Mononuclear cell (primary cell): Measurements from ENCODE around the gene PI16. TPM values are rescaled to one million over a fixed set of nuclear protein-coding genes. Genes with fewer than 3 reads are reported as not detected.

Experiments used
- H3K27me3 ChIP-seq: 2 replicates; pipeline ENCODE4 v1.6.0; 2011; ENCODE audit warnings: low read length, control low read depth; ENCODE audit not compliant: insufficient read depth
- H3K4me1 ChIP-seq: 2 replicates; pipeline ENCODE4 v1.5.1; 2011; ENCODE audit warnings: mild to moderate bottlenecking, low read length, control low read depth; ENCODE audit not compliant: insufficient read depth
- H3K4me3 ChIP-seq: 2 replicates; pipeline ENCODE4 v1.5.1; 2011; ENCODE audit warnings: mild to moderate bottlenecking, low read length, moderate library complexity
- H3K9me3 ChIP-seq: 2 replicates; pipeline ENCODE4 v1.5.1; 2011; ENCODE audit warnings: low read depth, mild to moderate bottlenecking, control low read depth, low read length
- total RNA-seq: library from RNA; depleted of rRNA; stranded (reverse); fragments of >200 nt; gene quantifications from one replicate; pipeline ENCODE4 v1.2.3, GENCODE V29; 2012

PI16 gene
- total RNA-seq, 1 donor, result 3.6 TPM

DNA sequence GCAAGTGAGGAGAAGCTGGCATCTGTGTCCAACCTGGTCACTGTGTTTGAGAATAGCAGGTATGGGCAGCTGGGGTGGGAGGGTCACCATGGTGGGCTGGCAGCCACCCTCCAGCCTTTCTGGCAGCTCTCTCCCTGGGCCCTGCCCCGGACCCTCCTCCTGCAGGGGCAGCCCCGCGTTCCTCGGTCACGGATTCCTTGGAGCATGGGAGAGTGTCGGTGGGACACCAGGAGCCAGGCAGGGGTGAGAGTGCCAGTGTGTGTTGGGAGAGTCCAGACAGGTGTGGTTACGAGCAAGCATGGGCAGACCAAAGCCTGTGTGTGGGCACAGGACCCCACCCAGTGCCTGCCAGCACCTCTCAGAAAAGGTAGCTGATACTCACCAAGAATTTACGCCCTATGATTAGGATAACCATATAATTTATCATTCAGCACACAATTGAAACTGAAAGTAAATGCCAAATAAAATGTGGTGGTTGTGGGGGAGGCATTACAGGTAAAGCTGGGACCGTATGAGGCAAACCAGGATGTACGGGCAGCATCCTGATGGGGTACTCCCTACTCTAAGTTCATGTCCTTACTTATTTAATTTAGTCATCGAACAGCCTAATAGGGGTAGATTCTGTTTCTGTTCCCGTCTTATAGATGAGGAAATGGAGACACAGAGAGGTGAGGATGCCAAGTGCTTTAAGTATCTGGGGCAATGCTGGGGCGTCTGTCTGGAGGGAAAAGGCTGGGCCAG lies 51.5 kb downstream of the PI16 start:
- Histone ChIP-seq H3K4me3 (peak overlapping the region; percentile 56), H3K27me3 (no peaks in the 10 kb centered on the region), H3K4me1 (peaks cover 61% of the 10 kb centered on the region), H3K9me3 (no peaks in the 10 kb centered on the region)

DNA sequence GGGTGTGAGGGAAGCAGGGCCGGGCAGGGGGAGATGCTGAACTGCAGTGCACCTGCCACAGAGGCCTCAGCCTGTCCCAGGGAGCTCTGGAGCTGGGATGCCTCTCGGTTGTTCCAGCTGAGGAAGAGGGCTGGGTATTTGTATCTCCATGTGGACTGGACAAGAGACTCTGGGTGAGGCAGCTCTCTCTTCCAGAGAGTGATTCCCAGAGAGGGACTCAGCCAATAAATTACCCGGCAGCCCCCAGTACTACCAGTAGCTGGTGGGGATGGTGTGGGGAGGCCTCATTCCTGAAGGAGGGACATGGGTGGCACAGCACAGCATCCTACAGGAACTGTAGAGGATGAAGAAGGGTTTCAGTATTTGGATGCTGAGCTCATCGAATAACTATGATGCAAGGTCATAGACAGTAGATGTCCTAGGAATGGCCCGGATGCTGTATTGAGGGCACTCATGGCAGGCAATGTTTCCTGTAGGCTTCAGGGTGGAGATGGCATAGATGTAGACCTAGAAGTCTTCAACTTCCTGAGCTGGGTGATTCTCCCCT lies 52.3 kb downstream of the PI16 start:
- Histone ChIP-seq H3K4me1 (peaks cover 55% of the 10 kb centered on the region), H3K4me3 (peak overlapping the region; percentile 56), H3K9me3 (no peaks in the 10 kb centered on the region), H3K27me3 (no peaks in the 10 kb centered on the region)

DNA sequence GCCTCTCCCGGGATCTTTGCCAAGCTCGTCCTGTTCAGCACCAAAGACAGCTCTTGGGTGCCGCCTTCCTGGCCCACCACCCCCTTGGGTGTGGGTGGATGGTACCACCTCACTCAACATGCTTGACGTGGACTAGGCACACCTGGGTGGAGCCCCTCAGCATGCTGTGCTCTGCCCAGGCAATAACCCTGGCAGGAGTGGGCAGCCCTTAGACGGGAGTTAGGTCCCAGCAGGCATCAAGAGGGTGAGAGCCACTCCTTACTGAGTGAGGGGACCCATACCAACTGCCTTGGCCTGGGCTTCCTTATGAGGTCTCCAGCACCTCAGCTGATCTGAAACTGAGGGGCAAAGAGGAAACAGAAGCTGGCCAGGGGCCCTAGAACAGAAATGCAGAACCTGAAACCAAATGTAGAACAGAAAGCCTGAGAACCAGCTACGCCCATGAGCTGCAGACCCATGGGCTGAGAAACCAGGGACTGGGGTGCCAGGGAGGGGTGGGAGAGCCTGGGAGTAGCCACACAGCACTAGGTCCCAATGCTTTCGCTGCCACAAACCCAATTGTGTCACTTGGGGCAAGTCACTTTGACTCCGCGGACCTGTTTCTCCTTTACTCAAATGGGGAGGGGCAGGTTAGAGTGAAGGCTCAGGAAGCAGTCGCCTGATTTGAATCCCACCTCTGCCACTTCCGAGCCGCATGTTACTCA lies 53.0 kb downstream of the PI16 start:
- Histone ChIP-seq H3K9me3 (no peaks in the 10 kb centered on the region), H3K27me3 (no peaks in the 10 kb centered on the region), H3K4me1 (peaks cover 55% of the 10 kb centered on the region), H3K4me3 (peak overlapping the region; percentile 56)

DNA sequence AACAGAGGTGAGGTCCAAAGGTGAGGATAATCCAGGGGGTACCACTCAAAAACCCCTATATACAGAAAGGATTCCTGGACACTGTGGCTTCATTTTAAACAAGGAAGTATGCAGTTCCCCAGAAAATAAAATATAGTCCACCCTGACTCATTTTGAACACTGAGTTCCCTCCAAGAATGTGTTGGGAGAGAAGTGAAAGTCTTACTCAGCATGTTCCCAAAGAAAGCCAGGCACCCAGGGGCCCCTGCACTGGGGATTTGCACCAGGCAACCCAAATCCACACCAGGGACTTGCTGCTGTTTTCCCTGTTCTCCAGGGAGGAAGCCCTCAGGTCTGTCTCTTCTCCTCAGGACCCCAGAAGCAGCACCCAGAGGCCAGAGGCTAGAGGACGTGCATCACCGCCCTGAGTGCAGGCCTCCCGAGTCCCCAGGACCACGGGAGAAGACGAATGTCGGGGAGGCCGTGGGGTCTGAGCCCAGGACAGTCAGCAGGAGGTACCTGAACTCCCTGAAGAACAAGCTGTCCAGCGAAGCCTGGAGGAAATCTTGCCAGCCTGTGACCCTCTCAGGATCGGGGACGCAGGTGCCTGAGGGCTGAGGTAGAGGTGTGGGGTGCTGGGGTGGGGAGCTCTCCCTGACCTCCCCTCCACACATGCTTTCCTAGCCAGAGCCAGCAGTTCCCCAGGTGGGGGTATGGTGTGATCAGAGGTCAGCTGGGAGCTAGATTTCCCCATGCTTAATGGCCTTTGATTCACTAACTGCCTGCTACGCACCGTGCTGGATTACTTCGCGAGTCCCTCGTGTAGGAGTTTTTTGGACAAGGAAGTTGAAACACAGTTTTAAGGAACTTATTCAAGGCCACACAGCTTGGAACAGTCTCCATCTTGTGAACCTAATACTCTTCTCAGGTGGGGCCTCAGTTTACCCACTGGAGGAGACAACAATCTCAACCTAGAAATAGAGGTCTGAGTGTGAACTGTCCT lies 54.2 kb downstream of the PI16 start:
- Histone ChIP-seq H3K9me3 (no peaks in the 10 kb centered on the region), H3K4me1 (peaks cover 55% of the 10 kb centered on the region), H3K4me3 (peak overlapping the region; percentile 56), H3K27me3 (no peaks in the 10 kb centered on the region)

DNA sequence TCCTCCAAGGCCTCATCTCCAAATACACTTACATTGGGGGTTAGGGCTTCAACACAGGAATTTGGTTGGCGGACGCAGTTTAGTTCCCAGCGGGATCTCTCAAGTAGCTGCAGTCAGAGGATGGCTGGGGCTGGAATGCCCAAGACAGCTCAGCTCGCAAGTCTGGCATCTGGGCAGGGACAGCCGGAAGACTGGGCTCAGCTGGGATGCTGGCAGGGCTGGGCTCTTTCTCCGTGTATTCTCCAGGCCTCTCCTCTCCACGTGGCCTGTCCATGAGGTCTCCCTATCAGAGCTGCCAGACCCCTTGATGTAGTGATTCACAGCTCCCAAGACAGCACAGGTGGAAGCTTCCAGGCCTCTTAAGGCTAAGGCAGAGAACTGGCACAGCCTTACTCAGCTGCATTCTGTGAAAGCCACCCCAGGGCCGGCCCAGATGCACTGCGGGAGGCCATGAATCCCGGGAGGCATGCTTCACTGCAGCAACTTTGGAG lies 55.9 kb downstream of the PI16 start:
- H3K4me1 ChIP-seq, result peaks cover 45% of the 10 kb centered on the region
- H3K4me3 ChIP-seq, result no peak overlapping the region
- H3K9me3 ChIP-seq, result no peaks in the 10 kb centered on the region
- no peaks in the 10 kb centered on the region for H3K27me3 ChIP-seq

DNA sequence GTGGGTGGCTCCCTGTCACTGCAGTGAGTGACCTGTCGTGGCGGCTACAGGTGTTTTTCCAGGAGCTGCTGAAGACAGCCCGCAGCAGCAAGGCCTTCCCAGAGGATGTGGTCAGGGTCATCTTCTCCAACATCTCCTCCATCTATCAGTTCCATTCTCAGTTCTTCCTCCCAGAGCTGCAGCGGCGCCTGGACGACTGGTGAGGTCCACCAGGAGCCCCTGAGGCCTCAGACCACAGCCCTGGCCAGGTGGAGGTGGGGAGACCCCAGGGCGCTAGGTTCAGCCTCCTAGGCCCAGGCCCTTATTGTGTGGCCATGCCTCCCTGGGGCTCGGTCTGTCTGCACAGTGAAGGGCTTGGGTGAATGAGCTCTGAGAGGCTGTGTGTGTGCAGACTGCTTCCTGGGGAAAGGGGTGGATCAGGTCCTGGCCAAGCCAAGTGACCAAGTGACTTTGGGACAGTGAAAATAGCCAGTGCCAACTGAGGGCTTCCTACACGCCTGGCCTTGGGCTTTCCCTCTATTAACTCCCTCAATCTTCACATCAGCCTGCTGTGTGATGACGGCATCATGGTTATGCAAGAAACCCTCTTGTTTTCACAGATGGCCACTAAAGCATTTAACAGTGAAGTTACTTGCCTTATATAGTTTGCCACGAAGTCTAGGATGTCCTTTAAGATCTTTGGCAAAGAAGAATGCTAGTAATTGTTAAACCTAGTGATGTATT lies 57.3 kb downstream of the PI16 start:
- no peak overlapping the region for H3K4me3 ChIP-seq

DNA sequence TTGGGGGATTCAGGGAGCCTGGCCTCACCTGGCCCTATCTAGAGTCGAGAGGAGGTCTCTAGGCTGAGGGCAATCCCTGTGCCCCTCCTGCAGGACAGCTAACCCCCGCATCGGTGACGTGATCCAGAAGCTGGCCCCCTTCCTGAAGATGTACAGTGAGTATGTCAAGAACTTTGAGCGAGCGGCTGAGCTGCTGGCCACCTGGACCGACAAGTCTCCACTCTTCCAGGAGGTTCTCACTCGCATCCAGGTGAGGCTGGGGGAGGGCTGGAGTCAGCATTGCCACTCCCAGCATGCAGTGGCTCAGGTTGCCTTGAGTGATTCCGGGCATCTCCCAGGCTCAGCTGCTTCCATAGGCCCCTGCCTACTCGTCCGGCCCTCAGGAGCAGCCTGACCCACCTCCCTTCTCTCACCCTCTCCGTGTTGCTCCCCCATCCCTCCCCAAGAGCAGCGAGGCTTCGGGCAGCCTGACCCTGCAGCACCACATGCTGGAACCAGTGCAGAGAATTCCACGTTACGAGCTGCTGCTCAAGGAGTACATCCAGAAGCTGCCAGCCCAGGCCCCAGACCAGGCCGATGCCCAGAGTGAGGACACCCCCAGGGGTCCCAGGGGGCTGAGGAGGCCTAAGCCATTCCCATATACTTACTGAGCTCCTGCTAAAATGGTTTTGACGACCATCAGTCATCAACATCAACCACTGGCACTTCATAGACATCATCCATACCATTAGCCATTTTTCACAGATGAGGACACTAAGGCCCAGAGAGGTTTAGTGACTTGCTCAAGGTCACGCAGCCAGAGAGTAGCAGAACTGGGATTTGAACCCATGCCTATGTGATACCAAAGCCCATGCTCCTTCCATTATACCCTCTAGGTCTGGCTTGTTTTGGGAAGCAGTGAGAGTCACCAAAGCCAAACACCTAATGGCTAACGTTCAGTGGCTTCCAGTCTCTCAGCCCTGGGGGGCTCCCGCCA lies 59.3 kb downstream of the PI16 start:
- Histone ChIP-seq H3K9me3 (no peaks in the 10 kb centered on the region), H3K4me1 (peaks cover 27% of the 10 kb centered on the region), H3K27me3 (no peaks in the 10 kb centered on the region), H3K4me3 (no peak overlapping the region)

More for the DNA sequence above, 57.3 kb downstream of the PI16 start:
- Histone ChIP-seq H3K9me3 (no peaks in the 10 kb centered on the region), H3K4me1 (peaks cover 33% of the 10 kb centered on the region), H3K27me3 (no peaks in the 10 kb centered on the region)

Other genes with a start within 250 kb of the PI16 start
- gene CPNE5, start 115.3 kb upstream of the PI16 start, total RNA-seq, result 6.9 TPM
- 5.0 TPM for gene PPIL1, start 79.9 kb upstream of the PI16 start, total RNA-seq
- gene C6orf89, start 68.8 kb upstream of the PI16 start, total RNA-seq, result 25.8 TPM
- gene MTCH1, start 31.5 kb downstream of the PI16 start, total RNA-seq, result 176 TPM
- gene FGD2, start 50.9 kb downstream of the PI16 start, total RNA-seq, result 41.7 TPM
- gene PIM1, start 215.4 kb downstream of the PI16 start, total RNA-seq, result 107 TPM